Fibroblast of skin of scalp (primary cell): Measurements from ENCODE around the gene OST4.
"Not testable (repeated sequence)": the region's sequence is repeated elsewhere in the genome, so short reads cannot be mapped to it uniquely, and the experiment has no call there.

Experiments
- DNase-seq: peaks from one replicate; pipeline ENCODE4 v3.0.0-alpha.2; 2013

The OST4 gene

GRCh38 chr2:27078267-27079194 lies 7.1 kb upstream of the OST4 start, which contains the start of gene EMILIN1:
Gene EMILIN1, plus strand, starts transcription at chr2:27078615. Its CDS starts 451 bp downstream, at chr2:27079066.
- DNase-seq = peak; percentile 97

GRCh38 chr2:27077231-27077630 lies 5.8 kb upstream of the OST4 start:
- no peak for DNase-seq

- DNase-seq = peak; percentile 35
Observed at GRCh38 chr2:27076323-27076722, 4.9 kb upstream of the OST4 start.

- not testable (repeated sequence) for DNase-seq
Observed at GRCh38 chr2:27075566-27075871, 4.1 kb upstream of the OST4 start.

- DNase-seq = peak; percentile 41
Observed at GRCh38 chr2:27074738-27075565, 3.5 kb upstream of the OST4 start.

GRCh38 chr2:27073782-27074181 lies 2.3 kb upstream of the OST4 start:
- no peak for DNase-seq

GRCh38 chr2:27072920-27073319 lies 1.5 kb upstream of the OST4 start:
- DNase-seq = peak; percentile 55

GRCh38 chr2:27071990-27072830 lies 756 bp upstream of the OST4 start:
- peak; percentile 93 for DNase-seq

- DNase-seq = no peak
Observed at GRCh38 chr2:27070653-27071276, 689 bp downstream of the OST4 start.

GRCh38 chr2:27069961-27070618 lies 1.4 kb downstream of the OST4 start:
- no peak for DNase-seq

GRCh38 chr2:27069436-27069835 lies 2.0 kb downstream of the OST4 start:
- no peak for DNase-seq

GRCh38 chr2:27067385-27067784 lies 4.1 kb downstream of the OST4 start:
- DNase-seq = no peak

GRCh38 chr2:27065128-27065527 lies 6.3 kb downstream of the OST4 start:
- DNase-seq = no peak

GRCh38 chr2:27060323-27060722 lies 11.1 kb downstream of the OST4 start:
- DNase-seq = no peak

- DNase-seq = no peak
Observed at GRCh38 chr2:27059141-27059820, 12.2 kb downstream of the OST4 start.

- DNase-seq = no peak
Observed at GRCh38 chr2:27058210-27058609, 13.2 kb downstream of the OST4 start.

GRCh38 chr2:27057184-27057583 lies 14.3 kb downstream of the OST4 start:
- no peak for DNase-seq

- no peak for DNase-seq
Observed at GRCh38 chr2:27054721-27055120, 16.7 kb downstream of the OST4 start.

GRCh38 chr2:27053776-27054175 lies 17.7 kb downstream of the OST4 start:
- DNase-seq = no peak

GRCh38 chr2:27053321-27053720 lies 18.1 kb downstream of the OST4 start:
- DNase-seq = no peak
